Measurements from ENCODE around the gene VEGFA.

Gene VEGFA

DNA sequence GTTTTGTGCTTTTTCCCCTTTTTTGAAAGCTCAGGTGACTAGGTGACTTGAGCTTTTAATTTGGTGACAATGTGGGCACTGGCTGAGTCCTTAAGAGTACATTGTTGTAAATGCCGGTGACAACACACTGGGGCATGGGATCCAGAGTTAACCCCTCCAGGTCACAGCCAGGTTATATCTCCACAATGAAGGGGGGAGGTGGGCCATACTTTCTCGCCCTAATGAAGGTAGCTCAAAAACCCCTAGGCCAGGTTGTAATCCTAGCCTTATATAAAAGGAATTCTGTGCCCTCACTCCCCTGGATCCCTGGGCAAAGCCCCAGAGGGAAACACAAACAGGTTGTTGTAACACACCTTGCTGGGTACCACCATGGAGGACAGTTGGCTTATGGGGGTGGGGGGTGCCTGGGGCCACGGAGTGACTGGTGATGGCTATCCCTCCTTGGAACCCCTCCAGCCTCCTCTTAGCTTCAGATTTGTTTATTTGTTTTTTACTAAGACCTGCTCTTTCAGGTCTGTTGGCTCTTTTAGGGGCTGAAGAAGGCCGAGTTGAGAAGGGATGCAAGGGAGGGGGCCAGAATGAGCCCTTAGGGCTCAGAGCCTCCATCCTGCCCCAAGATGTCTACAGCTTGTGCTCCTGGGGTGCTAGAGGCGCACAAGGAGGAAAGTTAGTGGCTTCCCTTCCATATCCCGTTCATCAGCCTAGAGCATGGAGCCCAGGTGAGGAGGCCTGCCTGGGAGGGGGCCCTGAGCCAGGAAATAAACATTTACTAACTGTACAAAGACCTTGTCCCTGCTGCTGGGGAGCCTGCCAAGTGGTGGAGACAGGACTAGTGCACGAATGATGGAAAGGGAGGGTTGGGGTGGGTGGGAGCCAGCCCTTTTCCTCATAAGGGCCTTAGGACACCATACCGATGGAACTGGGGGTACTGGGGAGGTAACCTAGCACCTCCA is 2.2 kb upstream of the VEGFA start:
- H3K4me3 ChIP-seq (ENCODE audit: control insufficient read depth, low read depth, low read length) = no peak overlapping the region
- TF ChIP-seq, protein P1, sequence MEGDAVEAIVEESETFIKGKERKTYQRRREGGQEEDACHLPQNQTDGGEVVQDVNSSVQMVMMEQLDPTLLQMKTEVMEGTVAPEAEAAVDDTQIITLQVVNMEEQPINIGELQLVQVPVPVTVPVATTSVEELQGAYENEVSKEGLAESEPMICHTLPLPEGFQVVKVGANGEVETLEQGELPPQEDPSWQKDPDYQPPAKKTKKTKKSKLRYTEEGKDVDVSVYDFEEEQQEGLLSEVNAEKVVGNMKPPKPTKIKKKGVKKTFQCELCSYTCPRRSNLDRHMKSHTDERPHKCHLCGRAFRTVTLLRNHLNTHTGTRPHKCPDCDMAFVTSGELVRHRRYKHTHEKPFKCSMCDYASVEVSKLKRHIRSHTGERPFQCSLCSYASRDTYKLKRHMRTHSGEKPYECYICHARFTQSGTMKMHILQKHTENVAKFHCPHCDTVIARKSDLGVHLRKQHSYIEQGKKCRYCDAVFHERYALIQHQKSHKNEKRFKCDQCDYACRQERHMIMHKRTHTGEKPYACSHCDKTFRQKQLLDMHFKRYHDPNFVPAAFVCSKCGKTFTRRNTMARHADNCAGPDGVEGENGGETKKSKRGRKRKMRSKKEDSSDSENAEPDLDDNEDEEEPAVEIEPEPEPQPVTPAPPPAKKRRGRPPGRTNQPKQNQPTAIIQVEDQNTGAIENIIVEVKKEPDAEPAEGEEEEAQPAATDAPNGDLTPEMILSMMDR (IDR thresholded peaks at IDR 0.05; ENCODE audit: control insufficient read depth, insufficient read depth, low read depth, low read length, missing control alignments) = no peak
- no peak for DNase-seq (ENCODE audit: low read depth)

DNA sequence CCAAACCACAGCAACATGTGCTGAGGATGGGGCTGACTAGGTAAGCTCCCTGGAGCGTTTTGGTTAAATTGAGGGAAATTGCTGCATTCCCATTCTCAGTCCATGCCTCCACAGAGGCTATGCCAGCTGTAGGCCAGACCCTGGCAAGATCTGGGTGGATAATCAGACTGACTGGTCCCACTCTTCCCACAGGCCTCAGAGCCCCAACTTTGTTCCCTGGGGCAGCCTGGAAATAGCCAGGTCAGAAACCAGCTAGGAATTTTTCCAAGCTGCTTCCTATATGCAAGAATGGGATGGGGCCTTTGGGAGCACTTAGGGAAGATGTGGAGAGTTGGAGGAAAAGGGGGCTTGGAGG is 1.5 kb upstream of the VEGFA start:
- TF ChIP-seq, protein P1 (IDR thresholded peaks at IDR 0.05; ENCODE audit: control insufficient read depth, insufficient read depth, low read depth, low read length, missing control alignments) = no peak
- DNase-seq (ENCODE audit: low read depth) = no peak
- H3K4me3 ChIP-seq (ENCODE audit: control insufficient read depth, low read depth, low read length) = no peak overlapping the region

DNA sequence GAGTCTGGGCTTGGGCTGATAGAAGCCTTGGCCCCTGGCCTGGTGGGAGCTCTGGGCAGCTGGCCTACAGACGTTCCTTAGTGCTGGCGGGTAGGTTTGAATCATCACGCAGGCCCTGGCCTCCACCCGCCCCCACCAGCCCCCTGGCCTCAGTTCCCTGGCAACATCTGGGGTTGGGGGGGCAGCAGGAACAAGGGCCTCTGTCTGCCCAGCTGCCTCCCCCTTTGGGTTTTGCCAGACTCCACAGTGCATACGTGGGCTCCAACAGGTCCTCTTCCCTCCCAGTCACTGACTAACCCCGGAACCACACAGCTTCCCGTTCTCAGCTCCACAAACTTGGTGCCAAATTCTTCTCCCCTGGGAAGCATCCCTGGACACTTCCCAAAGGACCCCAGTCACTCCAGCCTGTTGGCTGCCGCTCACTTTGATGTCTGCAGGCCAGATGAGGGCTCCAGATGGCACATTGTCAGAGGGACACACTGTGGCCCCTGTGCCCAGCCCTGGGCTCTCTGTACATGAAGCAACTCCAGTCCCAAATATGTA is 957 bp upstream of the VEGFA start:
- DNase-seq (ENCODE audit: low read depth) = peak; percentile 87
- H3K4me3 ChIP-seq (ENCODE audit: control insufficient read depth, low read depth, low read length) = no peak overlapping the region

DNA sequence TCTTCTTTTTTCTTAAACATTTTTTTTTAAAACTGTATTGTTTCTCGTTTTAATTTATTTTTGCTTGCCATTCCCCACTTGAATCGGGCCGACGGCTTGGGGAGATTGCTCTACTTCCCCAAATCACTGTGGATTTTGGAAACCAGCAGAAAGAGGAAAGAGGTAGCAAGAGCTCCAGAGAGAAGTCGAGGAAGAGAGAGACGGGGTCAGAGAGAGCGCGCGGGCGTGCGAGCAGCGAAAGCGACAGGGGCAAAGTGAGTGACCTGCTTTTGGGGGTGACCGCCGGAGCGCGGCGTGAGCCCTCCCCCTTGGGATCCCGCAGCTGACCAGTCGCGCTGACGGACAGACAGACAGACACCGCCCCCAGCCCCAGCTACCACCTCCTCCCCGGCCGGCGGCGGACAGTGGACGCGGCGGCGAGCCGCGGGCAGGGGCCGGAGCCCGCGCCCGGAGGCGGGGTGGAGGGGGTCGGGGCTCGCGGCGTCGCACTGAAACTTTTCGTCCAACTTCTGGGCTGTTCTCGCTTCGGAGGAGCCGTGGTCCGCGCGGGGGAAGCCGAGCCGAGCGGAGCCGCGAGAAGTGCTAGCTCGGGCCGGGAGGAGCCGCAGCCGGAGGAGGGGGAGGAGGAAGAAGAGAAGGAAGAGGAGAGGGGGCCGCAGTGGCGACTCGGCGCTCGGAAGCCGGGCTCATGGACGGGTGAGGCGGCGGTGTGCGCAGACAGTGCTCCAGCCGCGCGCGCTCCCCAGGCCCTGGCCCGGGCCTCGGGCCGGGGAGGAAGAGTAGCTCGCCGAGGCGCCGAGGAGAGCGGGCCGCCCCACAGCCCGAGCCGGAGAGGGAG is 580 bp downstream of the VEGFA start:
- no peak for DNase-seq (ENCODE audit: low read depth)
- TF ChIP-seq, protein P1 (IDR thresholded peaks at IDR 0.05; ENCODE audit: control insufficient read depth, insufficient read depth, low read depth, low read length, missing control alignments) = no peak
- H3K4me3 ChIP-seq (ENCODE audit: control insufficient read depth, low read depth, low read length) = peak overlapping the region; percentile 90

More for the DNA sequence above, 957 bp upstream of the VEGFA start:
- TF ChIP-seq, protein P1 (IDR thresholded peaks at IDR 0.05; ENCODE audit: control insufficient read depth, insufficient read depth, low read depth, low read length, missing control alignments) = no peak

DNA sequence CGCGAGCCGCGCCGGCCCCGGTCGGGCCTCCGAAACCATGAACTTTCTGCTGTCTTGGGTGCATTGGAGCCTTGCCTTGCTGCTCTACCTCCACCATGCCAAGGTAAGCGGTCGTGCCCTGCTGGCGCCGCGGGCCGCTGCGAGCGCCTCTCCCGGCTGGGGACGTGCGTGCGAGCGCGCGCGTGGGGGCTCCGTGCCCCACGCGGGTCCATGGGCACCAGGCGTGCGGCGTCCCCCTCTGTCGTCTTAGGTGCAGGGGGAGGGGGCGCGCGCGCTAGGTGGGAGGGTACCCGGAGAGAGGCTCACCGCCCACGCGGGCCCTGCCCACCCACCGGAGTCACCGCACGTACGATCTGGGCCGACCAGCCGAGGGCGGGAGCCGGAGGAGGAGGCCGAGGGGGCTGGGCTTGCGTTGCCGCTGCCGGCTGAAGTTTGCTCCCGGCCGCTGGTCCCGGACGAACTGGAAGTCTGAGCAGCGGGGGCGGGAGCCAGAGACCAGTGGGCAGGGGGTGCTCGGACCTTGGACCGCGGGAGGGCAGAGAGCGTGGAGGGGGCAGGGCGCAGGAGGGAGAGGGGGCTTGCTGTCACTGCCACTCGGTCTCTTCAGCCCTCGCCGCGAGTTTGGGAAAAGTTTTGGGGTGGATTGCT is 1.3 kb downstream of the VEGFA start:
- peak overlapping the region; percentile 90 for H3K4me3 ChIP-seq (ENCODE audit: control insufficient read depth, low read depth, low read length)
- TF ChIP-seq, protein P1 (IDR thresholded peaks at IDR 0.05; ENCODE audit: control insufficient read depth, insufficient read depth, low read depth, low read length, missing control alignments) = no peak
- no peak for DNase-seq (ENCODE audit: low read depth)
